ENCODE results near the gene NID2. TPM values are rescaled to one million over a fixed set of nuclear protein-coding genes. Genes with fewer than 3 reads are reported as not detected.
A peak's percentile ranks its signal among the peaks of the same experiment; 100 is the strongest.

Gene NID2
- polyA plus RNA-seq, 1 of the 3 experiments (the other 2 are of a cell fraction): 22.7 TPM

- no peak for DNase-seq
- Histone ChIP-seq H3K9ac (no peak overlapping the region), H3K9me3 (no peaks in the 10 kb centered on the region), H3K4me2 (no peak overlapping the region), H3K4me1 (ENCODE audit: control insufficient read depth in 1 of 2, insufficient read depth in 2 of 2, low read depth in 1 of 2, low read length in 1 of 2) (no peaks in the 10 kb centered on the region), H3K27me3 (ENCODE audit: insufficient read depth) (no peaks in the 10 kb centered on the region), H2AFZ (ENCODE audit: low read depth) (no peak overlapping the region), H3K79me2 (ENCODE audit: insufficient read depth) (no peaks in the 10 kb centered on the region), H3K36me3 (replicated peaks in 1 of 2; ENCODE audit: control insufficient read depth in 1 of 2, insufficient read depth in 2 of 2, low read length in 1 of 2) (no peaks in the 10 kb centered on the region), H3K27ac (ENCODE audit: low read depth in 2 of 2, low read length in 1 of 2) (no peak overlapping the region), H3K4me3 (ENCODE audit: low read depth in 2 of 2, low read length in 1 of 2) (no peak overlapping the region), H3F3A (replicated peaks; ENCODE audit: insufficient read depth) (no peaks in the 10 kb centered on the region), H4K20me1 (ENCODE audit: insufficient read depth) (no peaks in the 10 kb centered on the region), H3K9me2 (no peaks in the 10 kb centered on the region)
- 59% methylated on average over 3 of the region's 3 CpGs for WGBS (ENCODE audit: low lambda C conversion rate)
- ChIA-PET CTCF (interaction anchor here (1.4 to 1.5 kb wide), 2 partner anchors 24 to 50 kb away, joined by 3 read pairs; no protein-coding TSS in a partner anchor), POLR2A (no interaction called here)
- TF ChIP-seq TCF12 (IDR thresholded peaks at IDR 0.05): no peak
- TF ChIP-seq ZBTB33 (IDR thresholded peaks at IDR 0.05; ENCODE audit: borderline replicate concordance, low read depth): no peak
- TF ChIP-seq TEAD4 (IDR thresholded peaks at IDR 0.05; ENCODE audit: borderline replicate concordance, insufficient read depth): no peak
- TF ChIP-seq GATA2 (CRISPR knock-in tag; IDR thresholded peaks at IDR 0.05): no peak
- no peak for TF ChIP-seq RXRA (IDR thresholded peaks at IDR 0.05; ENCODE audit: borderline replicate concordance, low read depth)
- TF ChIP-seq CHD2 (IDR thresholded peaks at IDR 0.05; ENCODE audit: low read length, partially characterized antibody): no peak
- TF ChIP-seq TAF1 (IDR thresholded peaks at IDR 0.05; ENCODE audit: borderline replicate concordance, low read depth, low read length): no peak
- TF ChIP-seq EZH2phosphoT487 (IDR thresholded peaks at IDR 0.05; ENCODE audit: borderline replicate concordance, low read depth): no peak
- no peak for TF ChIP-seq USF1 (IDR thresholded peaks at IDR 0.05; ENCODE audit: borderline replicate concordance, low read depth)
- no peak for TF ChIP-seq ELF1 (IDR thresholded peaks at IDR 0.05)
Measured at GRCh38 chr14:52095336-52095735, 26.5 kb upstream of the NID2 start.

GRCh38 chr14:52094546-52095271, 25.9 kb upstream of the NID2 start:
- no peak overlapping the region for H3K9ac ChIP-seq
- 41% methylated on average over 4 of the region's 4 CpGs for WGBS (ENCODE audit: low lambda C conversion rate)
- H3K27me3 ChIP-seq (ENCODE audit: insufficient read depth): no peaks in the 10 kb centered on the region
- H3K4me3 ChIP-seq (ENCODE audit: low read depth in 2 of 2, low read length in 1 of 2): no peak overlapping the region
- no peak overlapping the region for H3K27ac ChIP-seq (ENCODE audit: low read depth in 2 of 2, low read length in 1 of 2)
- H3K9me2 ChIP-seq: no peaks in the 10 kb centered on the region
- H3K36me3 ChIP-seq (replicated peaks in 1 of 2; ENCODE audit: control insufficient read depth in 1 of 2, insufficient read depth in 2 of 2, low read length in 1 of 2): no peaks in the 10 kb centered on the region
- CTCF ChIA-PET: interaction anchor here (1.0 to 1.5 kb wide), 3 partner anchors 23 to 183 kb away, joined by 3 read pairs; no protein-coding TSS in a partner anchor
- no peaks in the 10 kb centered on the region for H3F3A ChIP-seq (replicated peaks; ENCODE audit: insufficient read depth)
- no peaks in the 10 kb centered on the region for H3K79me2 ChIP-seq (ENCODE audit: insufficient read depth)
- TF ChIP-seq EP300 (IDR thresholded peaks at IDR 0.05; ENCODE audit: borderline replicate concordance in 1 of 2, low read depth in 1 of 2, low read length in 1 of 2): no peak
- TF ChIP-seq SIN3A (IDR thresholded peaks at IDR 0.05; ENCODE audit: borderline replicate concordance, low read depth, low read length): no peak
- peak; percentile 17; the same call in 1 of the 2 replicates for TF ChIP-seq TCF12 (IDR thresholded peaks at IDR 0.05)
- TF ChIP-seq SMC3 (IDR thresholded peaks at IDR 0.05; ENCODE audit: low read depth, low read length): no peak
- no peak for TF ChIP-seq NFIC (IDR thresholded peaks at IDR 0.05; ENCODE audit: borderline replicate concordance)
- TF ChIP-seq RFX5 (IDR thresholded peaks at IDR 0.05; ENCODE audit: low read length): no peak
- POLR2A ChIA-PET: no interaction called here
- H3K4me2 ChIP-seq: no peak overlapping the region
- H4K20me1 ChIP-seq (ENCODE audit: insufficient read depth): no peaks in the 10 kb centered on the region
- no peaks in the 10 kb centered on the region for H3K9me3 ChIP-seq
- H3K4me1 ChIP-seq (ENCODE audit: control insufficient read depth in 1 of 2, insufficient read depth in 2 of 2, low read depth in 1 of 2, low read length in 1 of 2): no peaks in the 10 kb centered on the region
- no peak overlapping the region for H2AFZ ChIP-seq (ENCODE audit: low read depth)
- DNase-seq: no peak

Measured in SK-N-SH (cell line).